ENCODE data around the gene OBP2B.
"Not testable (repeated sequence)": the region's sequence is repeated elsewhere in the genome, so short reads cannot be mapped to it uniquely, and the experiment has no call there.

Gene OBP2B

DNA sequence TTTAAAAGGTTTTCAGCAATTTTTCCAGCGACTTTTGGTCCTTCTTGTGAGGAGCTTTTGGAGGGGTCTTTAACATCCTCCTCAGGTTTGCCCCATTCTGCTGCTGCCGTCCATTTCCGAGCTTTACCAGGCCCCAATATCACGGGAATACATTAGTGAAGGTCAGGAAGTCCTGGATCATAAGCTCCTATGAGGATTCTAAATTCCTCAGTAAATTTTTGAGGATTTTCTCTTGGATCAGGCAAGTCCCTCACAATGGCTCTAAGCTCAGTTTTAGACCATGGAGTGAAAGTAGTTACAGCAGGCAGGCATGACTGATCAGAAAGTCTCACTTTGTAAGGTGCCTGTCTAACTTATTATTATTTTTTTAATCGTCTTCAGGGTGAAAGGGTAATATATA is 28.1 kb downstream of the OBP2B start:
- no peak overlapping the region for H3K4me3 ChIP-seq (ENCODE audit: low read length)
- DNase-seq (ENCODE audit: low read depth, low spot score), result no peak

DNA sequence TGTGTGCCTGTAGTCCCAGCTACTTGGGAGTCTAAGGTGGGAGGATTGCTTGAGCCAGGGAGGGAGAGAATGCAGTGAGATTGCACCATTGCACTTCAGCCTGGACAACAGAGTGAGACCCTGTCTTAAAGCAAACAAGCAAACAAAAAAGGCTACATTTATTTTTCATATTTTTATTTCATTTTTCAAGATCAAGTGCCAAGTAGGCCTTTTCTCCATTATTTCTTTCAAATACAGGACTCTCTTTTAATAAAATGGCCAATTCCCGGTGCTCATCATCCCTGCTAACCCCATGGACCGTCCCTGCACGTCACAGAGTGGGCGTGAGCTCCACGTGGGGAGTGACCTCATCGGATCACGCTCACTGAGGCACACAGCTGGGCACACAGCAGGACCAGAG is 36.0 kb downstream of the OBP2B start:
- no peak overlapping the region for H3K4me3 ChIP-seq (ENCODE audit: low read length)
- DNase-seq (ENCODE audit: low read depth, low spot score), result no peak

DNA sequence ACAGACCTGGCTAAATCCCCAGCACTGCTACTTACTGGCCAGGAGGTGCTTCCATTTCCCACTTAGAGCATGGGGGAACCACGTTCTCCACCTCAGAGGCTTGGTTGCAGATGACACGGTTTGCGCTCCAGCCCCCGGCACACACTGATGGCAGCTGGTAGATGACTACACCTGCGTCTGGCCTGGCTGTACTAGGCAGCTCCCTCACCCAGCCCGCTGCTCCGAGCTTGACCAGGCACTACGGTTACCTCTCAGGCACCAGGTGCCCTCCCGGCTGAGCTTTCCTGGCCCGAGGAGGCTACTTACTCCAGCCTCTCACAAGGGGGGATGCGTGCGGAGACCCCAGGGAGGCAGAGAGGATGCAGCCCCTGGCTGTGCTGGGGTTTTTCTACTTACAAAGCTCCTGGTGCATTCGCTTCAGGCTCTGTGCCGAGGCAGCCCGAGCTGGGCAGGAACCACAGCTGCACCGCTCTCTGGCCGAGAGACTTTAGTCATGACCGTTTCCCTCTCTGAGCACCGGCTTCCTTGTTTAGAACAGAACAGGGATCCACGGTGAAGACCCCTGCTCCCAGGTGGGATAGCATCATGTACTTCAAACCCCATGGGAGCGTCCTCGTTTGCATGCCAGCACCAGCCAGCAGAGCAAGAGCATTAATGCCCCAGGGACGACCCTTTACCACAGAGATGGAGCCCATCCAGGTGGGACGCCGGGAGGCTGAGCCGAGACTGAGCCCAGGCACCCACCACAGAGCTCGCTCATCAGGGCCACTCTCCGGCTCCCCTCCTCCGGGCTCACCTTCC is 37.7 kb downstream of the OBP2B start:
- no peak overlapping the region for H3K4me3 ChIP-seq (ENCODE audit: low read length)
- DNase-seq (ENCODE audit: low read depth, low spot score), result no peak

DNA sequence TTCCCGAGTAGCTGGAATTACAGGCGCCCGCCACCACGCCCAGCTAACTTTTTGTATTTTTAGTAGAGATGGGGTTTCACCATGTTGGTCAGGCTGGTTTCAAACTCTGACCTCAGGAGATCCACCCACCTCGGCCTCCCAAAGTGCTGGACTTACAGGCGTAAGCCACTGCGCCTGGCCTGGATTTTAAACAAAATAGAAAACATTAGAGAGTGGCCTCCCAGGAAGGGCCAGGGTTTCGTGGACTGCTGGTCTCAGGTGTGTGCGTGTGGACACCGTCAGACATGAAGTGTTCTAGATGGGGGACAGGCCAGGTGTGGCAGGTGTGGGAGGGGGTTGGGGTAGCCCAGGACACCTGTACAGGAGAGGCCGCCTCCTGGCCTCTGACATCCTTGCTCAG is 38.3 kb downstream of the OBP2B start:
- DNase-seq (ENCODE audit: low read depth, low spot score), result no peak
- no peak overlapping the region for H3K4me3 ChIP-seq (ENCODE audit: low read length)

DNA sequence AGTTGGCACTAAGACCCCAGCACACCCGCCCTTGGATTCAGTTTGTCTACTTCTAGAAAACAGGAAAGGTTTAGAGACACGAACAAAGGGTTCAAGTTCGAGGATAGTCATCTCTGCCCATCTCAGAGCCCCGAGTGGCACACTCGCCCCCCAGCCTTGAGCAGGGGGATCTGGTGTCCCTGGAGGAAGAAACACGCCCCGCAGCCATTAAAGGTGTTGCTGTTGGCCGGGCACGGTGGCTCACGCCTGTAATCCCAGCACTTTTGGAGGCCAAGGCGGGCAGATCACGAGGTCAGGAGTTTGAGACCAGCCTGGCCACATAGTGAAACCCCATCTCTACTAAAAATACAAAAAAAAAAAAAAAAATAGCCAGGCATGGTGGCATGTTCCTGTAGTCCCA is 39.4 kb downstream of the OBP2B start:
- DNase-seq (ENCODE audit: low read depth, low spot score); H3K4me3 ChIP-seq (ENCODE audit: low read length): not testable (repeated sequence)

DNA sequence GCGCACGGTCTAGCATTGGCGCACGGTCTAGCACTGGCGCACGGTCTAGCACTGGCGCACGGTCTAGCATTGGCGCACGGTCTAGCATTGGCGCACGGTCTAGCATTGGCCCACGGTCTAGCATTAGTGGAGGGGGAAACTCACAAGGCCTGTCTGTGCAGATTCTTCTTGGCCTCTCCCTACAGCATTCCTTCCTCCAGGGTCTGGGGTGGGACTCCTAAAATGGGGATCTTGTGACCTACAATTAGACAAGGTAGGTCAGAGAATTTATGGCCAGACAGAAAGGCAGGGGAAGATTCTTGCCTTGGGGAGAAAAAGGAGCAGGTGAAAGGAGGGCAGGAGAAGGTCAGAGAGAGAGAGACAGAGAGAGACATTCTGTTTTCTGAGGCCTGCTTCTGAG is 39.9 kb downstream of the OBP2B start:
- no peak overlapping the region for H3K4me3 ChIP-seq (ENCODE audit: low read length)
- DNase-seq (ENCODE audit: low read depth, low spot score), result no peak

DNA sequence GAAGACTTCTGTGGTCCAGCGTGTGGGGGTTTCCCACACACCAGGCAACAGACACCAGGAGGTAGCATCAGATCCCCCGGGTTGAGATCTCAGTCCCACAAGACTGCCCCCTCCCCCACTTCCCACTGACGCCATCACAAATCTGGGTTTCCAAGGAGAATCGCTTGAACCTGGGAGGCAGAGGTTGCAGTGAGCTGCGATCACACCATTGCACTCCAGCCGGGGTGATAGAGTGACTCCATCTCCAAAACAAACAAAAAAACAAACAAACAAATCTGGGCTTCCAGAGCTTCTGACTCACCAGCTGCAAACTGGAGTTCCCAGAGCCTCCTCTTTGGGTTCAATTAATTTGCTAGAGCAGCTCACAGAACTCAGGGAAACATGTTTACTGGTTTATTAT is 40.6 kb downstream of the OBP2B start:
- H3K4me3 ChIP-seq (ENCODE audit: low read length), result no peak overlapping the region
- DNase-seq (ENCODE audit: low read depth, low spot score), result no peak

DNA sequence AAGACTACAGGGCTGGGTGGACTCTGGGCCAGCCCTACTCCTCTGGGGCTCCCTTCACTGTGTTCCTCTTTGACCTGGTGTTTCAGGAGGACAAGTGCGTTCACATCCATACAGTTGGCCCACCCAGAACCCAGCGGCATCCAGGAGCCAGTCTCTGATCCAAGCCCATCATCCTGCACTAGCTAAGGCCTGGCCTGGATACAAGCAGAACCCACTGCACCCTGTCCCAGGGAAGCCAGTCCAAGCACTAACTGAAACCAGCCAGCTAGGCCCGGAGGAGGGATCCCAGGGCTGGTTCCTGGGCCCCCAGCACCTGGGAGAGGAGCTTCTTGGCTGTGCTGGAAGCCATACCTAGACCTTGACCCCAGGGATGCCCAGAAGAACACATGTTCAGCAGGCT is 41.3 kb downstream of the OBP2B start:
- no peak for DNase-seq (ENCODE audit: low read depth, low spot score)
- H3K4me3 ChIP-seq (ENCODE audit: low read length), result no peak overlapping the region

DNA sequence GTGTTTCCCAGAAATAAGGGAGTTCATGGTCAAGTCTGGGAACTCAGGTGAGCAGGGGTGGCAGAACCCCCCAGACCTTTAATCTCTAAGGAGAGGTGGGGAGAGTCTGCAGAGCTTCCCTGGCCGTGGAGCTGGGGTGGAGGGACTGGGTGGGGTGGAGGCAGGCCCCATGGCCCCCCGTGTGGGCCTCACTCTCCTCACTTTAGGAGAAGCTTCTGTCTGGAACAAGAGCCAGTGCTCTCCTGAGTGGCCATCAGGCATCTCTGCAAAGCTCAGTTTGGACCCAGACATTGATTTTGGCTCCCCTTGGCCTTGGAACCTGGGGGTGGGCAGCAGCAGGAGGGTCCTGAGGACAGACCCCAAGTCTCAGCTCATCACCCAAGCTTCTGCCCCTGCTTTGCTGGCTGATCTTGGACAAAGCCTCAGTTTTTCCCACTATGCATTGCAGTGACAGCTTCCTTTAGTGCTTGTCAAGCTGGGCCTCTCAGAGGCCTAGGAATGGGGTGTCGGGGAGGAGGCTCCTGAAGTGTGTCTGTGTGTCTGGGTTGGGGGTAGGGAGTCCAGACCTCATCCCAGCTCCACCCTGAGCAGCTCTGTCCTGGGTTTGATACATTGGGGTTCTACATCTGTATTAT is 41.8 kb downstream of the OBP2B start:
- H3K4me3 ChIP-seq (ENCODE audit: low read length), result no peak overlapping the region
- no peak for DNase-seq (ENCODE audit: low read depth, low spot score)

DNA sequence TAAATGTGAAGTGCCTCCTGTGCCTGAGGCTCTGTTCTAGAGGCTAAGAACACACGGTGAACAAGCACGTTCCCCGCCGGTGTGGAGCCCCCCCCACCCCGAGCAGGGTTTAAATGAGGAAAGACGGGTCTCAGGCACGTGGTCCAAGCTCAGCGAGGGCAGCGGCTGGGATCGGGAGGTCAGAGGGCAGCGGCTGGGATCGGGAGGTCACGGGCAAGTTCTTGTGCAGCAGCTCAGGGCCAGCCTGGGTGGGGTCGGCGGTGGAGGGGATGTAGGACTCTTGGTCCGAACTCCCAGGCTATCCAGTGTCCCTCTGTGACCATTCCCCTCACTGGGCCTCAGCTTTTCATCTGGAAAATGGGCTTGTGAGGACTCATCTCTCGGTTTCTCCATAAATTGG is 42.7 kb downstream of the OBP2B start:
- H3K4me3 ChIP-seq (ENCODE audit: low read length), result no peak overlapping the region
- no peak for DNase-seq (ENCODE audit: low read depth, low spot score)

DNA sequence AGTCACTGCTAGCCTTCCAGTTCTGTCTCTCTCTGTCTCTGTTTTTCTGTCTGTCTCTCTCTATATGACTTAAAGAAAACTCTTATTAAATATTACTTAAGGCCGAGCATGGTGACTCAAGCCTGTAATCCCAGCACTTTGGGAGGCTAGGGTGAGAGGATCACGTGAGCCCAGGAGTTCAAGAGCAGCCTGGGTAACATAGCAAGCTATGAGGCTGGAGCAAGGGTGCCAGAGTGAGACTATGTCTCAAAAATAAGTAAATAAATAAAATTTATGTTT is 43.7 kb downstream of the OBP2B start:
- no peak for DNase-seq (ENCODE audit: low read depth, low spot score)

DNA sequence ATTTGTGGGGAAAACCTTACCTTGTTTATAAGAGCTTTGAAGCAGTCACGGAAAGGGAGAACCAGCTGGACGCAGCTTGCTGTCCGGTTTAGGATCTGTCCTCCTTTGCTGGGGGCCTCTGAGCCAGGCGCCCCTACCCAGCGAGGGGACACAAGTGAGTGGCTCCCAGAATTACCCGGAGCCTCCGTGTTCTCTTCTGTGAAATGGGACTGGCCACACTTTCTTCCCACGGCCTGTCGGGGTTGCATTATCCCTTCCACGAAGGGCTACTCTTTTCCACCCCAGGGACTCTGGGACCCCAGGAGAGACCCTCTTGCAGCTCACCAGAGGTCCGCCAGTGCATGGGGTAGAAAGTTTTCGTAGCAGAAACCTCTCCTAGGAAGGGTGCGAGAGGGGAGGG is 44.9 kb downstream of the OBP2B start:
- DNase-seq (ENCODE audit: low read depth, low spot score), result no peak
- no peak overlapping the region for H3K4me3 ChIP-seq (ENCODE audit: low read length)

More for the DNA sequence above, 43.7 kb downstream of the OBP2B start:
- no peak overlapping the region for H3K4me3 ChIP-seq (ENCODE audit: low read length)

DNA sequence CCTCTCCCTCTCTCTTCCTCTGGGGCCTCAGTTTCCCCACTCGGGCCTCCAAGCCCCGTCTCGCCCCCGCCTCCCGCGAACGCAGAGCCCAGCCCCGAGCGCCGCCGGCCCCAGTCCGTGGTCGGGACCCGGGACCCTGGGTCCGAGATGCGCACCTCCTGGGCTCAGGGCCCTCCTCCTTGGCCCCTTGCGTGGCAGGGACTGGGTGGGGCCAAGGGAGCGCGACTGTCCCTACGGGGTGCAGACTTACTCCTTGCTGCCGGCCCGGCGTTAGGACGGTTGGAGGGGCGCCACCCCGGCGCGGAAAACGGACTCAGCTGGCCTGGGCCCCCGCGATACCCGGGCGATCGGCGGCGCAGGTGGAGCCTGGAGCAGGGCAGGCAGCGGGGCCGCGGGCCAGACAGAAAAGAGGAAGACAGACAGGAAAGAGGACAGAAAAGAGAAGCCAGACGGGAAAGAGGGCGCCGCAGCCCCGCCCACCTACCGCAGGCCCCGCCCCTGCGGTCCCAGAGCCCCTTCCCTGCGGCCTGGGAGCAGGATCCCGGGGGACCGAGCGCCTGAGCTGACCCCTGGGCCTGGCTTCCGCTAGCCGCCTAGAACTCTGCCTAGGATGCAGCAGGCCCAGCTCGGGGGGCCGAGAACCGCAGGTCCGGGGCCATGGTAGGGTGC is 45.4 kb downstream of the OBP2B start, which contains the start of gene GBGT1:
GBGT1 (minus strand) TSS at position 411 of the 669 bp plus-strand sequence. CDS start 1,502 bp downstream, outside the sequence.
- no peak for DNase-seq (ENCODE audit: low read depth, low spot score)
- peak within 1 kb of the TSS; percentile 31 for H3K4me3 ChIP-seq (ENCODE audit: low read length)

DNA sequence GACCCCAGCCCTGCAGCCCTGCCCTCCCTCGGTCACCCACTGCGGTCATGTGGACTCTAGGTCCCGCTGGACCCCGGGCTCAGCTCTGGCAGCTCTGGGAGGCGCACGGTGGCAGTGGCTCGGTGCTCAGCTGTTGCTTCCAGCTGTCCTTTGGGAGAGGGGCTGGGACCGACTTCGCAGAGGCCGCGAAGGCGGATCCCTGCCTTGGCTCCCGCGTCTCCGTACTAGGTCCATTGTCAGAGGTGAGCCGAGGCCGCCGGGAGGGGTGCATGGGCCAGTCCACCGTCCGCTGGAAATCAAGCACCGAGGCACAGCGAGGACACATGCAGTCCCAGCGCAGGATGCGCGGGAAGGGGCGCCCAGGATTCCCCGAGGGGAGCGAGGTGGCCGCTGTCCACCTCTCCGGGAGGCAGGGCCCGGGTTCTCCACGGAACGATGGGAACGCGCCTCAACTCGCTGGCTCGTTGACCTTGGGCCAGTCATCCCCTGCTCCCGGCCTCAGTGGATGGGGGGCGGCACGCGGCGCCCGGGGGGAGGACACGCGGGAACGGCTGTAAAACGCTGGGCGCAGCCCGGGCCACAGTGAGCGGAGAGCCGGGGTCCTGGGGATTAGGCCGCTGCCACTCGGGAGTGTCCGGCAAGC is 46.1 kb downstream of the OBP2B start:
- no peak for DNase-seq (ENCODE audit: low read depth, low spot score)
- peak overlapping the region; percentile 31; the same call in 1 of the 2 replicates for H3K4me3 ChIP-seq (ENCODE audit: low read length)

DNA sequence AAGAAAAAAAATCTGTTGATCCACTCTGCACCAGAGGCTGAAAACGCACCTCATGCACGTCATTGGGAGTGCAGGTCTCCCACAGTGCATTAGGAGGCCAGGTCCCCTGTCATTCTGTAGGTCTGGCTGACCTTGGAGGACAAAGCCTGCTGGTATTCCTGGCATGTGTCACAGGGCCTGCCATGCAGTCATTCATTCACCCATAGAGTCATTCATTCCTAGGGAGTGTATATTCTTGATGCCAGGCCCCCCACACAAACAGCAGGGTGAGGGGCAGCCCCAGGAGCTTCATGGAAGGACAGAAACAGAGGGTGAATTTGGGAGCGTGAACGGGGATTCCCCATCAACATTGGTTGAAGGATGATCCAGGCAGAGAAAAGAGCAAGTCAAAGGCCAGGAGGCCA is 47.5 kb downstream of the OBP2B start:
- DNase-seq (ENCODE audit: low read depth, low spot score), result no peak

DNA sequence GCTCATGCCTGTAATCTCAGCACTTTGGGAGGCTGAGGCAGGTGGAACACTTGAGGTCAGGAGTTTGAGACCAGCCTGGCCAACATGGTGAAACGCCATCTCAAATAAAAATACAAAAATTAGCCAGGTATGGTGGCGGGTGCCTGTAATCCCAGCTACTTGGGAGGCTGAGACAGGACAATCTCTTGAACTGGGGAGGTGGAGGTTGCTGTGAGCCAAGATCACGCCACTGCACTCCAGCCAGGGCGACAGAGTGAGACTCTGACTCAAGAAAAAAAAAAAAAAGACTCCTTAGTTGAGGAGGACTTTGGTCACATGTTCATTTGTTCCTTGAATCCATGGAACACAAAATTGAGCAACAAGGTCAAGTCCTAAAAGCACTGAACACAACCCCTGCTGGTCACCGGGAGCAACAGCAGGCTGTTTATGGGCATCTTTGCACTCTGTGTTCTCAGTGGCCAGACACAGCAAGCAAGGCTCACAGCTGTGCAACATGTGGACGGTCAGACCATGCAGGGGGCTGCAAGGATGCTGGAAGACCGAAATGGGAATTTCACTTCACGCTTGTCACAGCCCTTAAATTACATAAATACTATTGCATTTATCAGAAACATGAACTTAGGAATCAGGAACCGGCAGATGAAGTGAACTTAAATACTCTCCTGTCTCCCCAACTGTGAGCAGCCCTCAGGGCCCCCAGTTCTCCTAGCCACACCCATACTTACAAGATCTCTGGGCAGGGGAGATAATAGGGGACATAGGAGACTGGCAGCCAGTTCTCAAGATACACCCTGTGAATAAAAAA is 48.1 kb downstream of the OBP2B start:
- H3K4me3 ChIP-seq (ENCODE audit: low read length), result no peak overlapping the region
- no peak for DNase-seq (ENCODE audit: low read depth, low spot score)

More for the DNA sequence above, 47.5 kb downstream of the OBP2B start:
- no peak overlapping the region for H3K4me3 ChIP-seq (ENCODE audit: low read length)

DNA sequence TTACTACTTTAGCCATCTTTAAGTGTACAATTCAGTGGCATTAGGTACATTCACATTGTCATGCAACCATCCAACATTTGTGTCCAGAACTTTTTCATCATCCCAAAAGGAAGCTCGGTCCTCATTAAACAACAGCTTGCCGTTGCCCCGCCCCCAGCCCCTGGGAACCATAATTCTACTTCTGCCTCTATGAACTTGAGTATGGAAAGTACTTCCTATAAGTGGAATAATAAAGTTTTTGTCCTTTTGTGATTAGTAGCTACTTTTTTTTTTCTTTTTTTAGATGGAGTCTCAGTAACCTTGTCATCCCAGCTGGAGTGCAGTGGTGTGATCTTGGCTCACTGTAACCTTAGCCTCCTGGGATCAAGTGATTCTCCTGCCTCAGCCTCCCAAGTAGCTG is 50.4 kb downstream of the OBP2B start:
- H3K4me3 ChIP-seq (ENCODE audit: low read length), result no peak overlapping the region
- DNase-seq (ENCODE audit: low read depth, low spot score), result no peak

Measured in Jurkat, Clone E6-1 (cell line).